HCT116 (cell line): ENCODE data around the gene GABBR1.

ENCODE experiments used
- ATF3 ChIP-seq: IDR thresholded peaks from 2 replicates; pipeline ENCODE4 v1.6.1; 2012
- CEBPB ChIP-seq: IDR thresholded peaks from 2 replicates; pipeline ENCODE4 v1.6.1; 2012; ENCODE audit warnings: low read depth
- CTCF ChIP-seq, 3 experiments: fragments of 200-600 bp in 1 of 3; sonication (generic) in 1 of 3; IDR thresholded peaks in 2 of 3; conservative IDR thresholded peaks in 1 of 3; 2 replicates each; pipeline ENCODE4 v1.5.1; 2012 to 2017; ENCODE audit warnings: low read depth in 2 of 3, low read length in 2 of 3, antibody characterized with exemption in 1 of 3, borderline replicate concordance in 1 of 3, control low read depth in 1 of 3, mild to moderate bottlenecking in 1 of 3, mixed read lengths in 1 of 3, mixed run types in 1 of 3, moderate library complexity in 1 of 3; ENCODE audit not compliant: insufficient read depth in 1 of 3
- EZH2 ChIP-seq: fragments of 200-600 bp; sonication (generic); IDR thresholded peaks from 2 replicates; pipeline ENCODE4 v1.6.1; 2017; ENCODE audit warnings: antibody characterized with exemption, mixed run types
- POLR2A ChIP-seq: IDR thresholded peaks from 2 replicates; pipeline ENCODE4 v1.7.0; 2011; ENCODE audit warnings: borderline replicate concordance; ENCODE audit not compliant: insufficient read depth, insufficient read length; ENCODE audit errors: extremely low read depth
- RAD21 ChIP-seq: IDR thresholded peaks from 2 replicates; pipeline ENCODE4 v1.6.1; 2012; ENCODE audit warnings: low read depth, mild to moderate bottlenecking
- REST ChIP-seq: IDR thresholded peaks from 2 replicates; pipeline ENCODE4 v1.6.1; 2012; ENCODE audit warnings: low read depth
- SP1 ChIP-seq: IDR thresholded peaks from 2 replicates; pipeline ENCODE4 v1.6.1; 2012; ENCODE audit warnings: low read depth
- TCF7L2 ChIP-seq: IDR thresholded peaks from 2 replicates; pipeline ENCODE4 v1.7.0; 2011; ENCODE audit warnings: borderline replicate concordance, inconsistent platforms; ENCODE audit not compliant: insufficient read depth, insufficient read length; ENCODE audit errors: extremely low read depth

- no peak for TF ChIP-seq EZH2
- no peak for TF ChIP-seq CEBPB
- TF ChIP-seq CTCF (IDR thresholded peaks at IDR 0.05 in 2 of 3, conservative IDR thresholded peaks at IDR 0.05 in 1 of 3; ENCODE audit: borderline replicate concordance in 1 of 3, insufficient read depth in 1 of 3, low read depth in 2 of 3, low read length in 2 of 3): no peak
- TF ChIP-seq ATF3: no peak
- TF ChIP-seq TCF7L2: no peak
- no peak for TF ChIP-seq SP1
- TF ChIP-seq RAD21: no peak
- no peak for TF ChIP-seq POLR2A
- TF ChIP-seq REST: no peak
Measured at GRCh38 chr6:29561091-29561490, 71.9 kb downstream of the GABBR1 start.
